ENCODE results near the gene OR1S2. TPM values are rescaled to one million over a fixed set of nuclear protein-coding genes. Genes with fewer than 3 reads are reported as not detected.

Gene OR1S2
- not detected in 5 replicates for total RNA-seq (2022; extraction: Qiagen RNA extraction; ENCODE audit: low read depth)

GRCh38 chr11:58204042-58204441, at the start of gene OR1S2:
Gene OR1S2 (minus strand): TSS chr11:58204142. CDS start chr11:58204142, 0 bp downstream.

GRCh38 chr11:58212420-58212819, 8.5 kb upstream of the OR1S2 start, which contains the start of gene OR1S1:
Gene OR1S1 (plus strand): TSS chr11:58212720.

DNA sequence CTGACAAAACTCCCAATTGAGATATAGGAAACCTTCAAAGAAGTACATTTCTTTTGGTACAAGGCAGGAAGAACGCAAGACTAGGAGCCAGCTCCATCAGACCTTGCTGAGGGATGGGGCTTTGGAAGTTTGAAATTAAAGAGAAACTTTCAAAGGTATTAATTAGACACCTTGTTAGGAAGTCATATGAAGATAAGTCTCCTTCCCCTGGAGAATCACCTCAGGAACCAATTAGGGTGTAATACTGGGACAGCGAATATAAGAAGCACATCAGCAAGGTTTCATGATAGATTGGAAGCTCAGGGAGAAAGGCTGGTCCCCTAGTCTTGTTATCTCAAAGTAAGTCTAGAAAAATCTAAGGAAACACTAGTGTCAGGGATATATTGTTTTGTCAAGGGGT, 15.2 kb downstream of the OR1S2 start, which contains the start of gene OR9Q2:
TSS of gene OR9Q2 (plus strand) at position 301 of the 400 bp plus-strand sequence. CDS start 1,421 bp downstream, outside the sequence.

Other genes starting within 250 kb of the OR1S2 start
- gene OR9Q1, start 180.3 kb downstream of the OR1S2 start, total RNA-seq (2022; extraction: Qiagen RNA extraction; ENCODE audit: low read depth), result not detected in 5 replicates
- gene OR6Q1, start 173.2 kb downstream of the OR1S2 start, total RNA-seq (2022; extraction: Qiagen RNA extraction; ENCODE audit: low read depth), result not detected in 5 replicates
- gene OR9I1, start 78.6 kb downstream of the OR1S2 start, total RNA-seq (2022; extraction: Qiagen RNA extraction; ENCODE audit: low read depth), result not detected in 5 replicates
- not detected in 5 replicates for gene OR9Q2, start 15.1 kb downstream of the OR1S2 start, total RNA-seq (2022; extraction: Qiagen RNA extraction; ENCODE audit: low read depth)
- not detected in 5 replicates for gene OR1S1, start 8.6 kb upstream of the OR1S2 start, total RNA-seq (2022; extraction: Qiagen RNA extraction; ENCODE audit: low read depth)
- gene OR10Q1, start 24.8 kb upstream of the OR1S2 start, total RNA-seq (2022; extraction: Qiagen RNA extraction; ENCODE audit: low read depth), result not detected in 5 replicates
- not detected in 5 replicates for gene OR10W1, start 64.1 kb upstream of the OR1S2 start, total RNA-seq (2022; extraction: Qiagen RNA extraction; ENCODE audit: low read depth)
- gene OR5B17, start 154.9 kb upstream of the OR1S2 start, total RNA-seq (2022; extraction: Qiagen RNA extraction; ENCODE audit: low read depth), result not detected in 5 replicates
- gene OR5B3, start 202.7 kb upstream of the OR1S2 start, total RNA-seq (2022; extraction: Qiagen RNA extraction; ENCODE audit: low read depth), result not detected in 5 replicates
- not detected in 5 replicates for gene OR5B2, start 224.0 kb upstream of the OR1S2 start, total RNA-seq (2022; extraction: Qiagen RNA extraction; ENCODE audit: low read depth)
- gene OR5B12, start 238.1 kb upstream of the OR1S2 start, total RNA-seq (2022; extraction: Qiagen RNA extraction; ENCODE audit: low read depth), result not detected in 5 replicates

Data from A549 treated with RU486 at 1 μM for 4 hours (cell line).